HG02571 (cell line): ENCODE data around the gene SDK2.

Experiments
- ATAC-seq: cut with Tn5 transposase; IDR thresholded peaks from one replicate; pipeline ENCODE4 v1.9.1; 2021; ENCODE audit warnings: mild to moderate bottlenecking, moderate library complexity; ENCODE audit not compliant: unreplicated experiment

Gene SDK2

DNA sequence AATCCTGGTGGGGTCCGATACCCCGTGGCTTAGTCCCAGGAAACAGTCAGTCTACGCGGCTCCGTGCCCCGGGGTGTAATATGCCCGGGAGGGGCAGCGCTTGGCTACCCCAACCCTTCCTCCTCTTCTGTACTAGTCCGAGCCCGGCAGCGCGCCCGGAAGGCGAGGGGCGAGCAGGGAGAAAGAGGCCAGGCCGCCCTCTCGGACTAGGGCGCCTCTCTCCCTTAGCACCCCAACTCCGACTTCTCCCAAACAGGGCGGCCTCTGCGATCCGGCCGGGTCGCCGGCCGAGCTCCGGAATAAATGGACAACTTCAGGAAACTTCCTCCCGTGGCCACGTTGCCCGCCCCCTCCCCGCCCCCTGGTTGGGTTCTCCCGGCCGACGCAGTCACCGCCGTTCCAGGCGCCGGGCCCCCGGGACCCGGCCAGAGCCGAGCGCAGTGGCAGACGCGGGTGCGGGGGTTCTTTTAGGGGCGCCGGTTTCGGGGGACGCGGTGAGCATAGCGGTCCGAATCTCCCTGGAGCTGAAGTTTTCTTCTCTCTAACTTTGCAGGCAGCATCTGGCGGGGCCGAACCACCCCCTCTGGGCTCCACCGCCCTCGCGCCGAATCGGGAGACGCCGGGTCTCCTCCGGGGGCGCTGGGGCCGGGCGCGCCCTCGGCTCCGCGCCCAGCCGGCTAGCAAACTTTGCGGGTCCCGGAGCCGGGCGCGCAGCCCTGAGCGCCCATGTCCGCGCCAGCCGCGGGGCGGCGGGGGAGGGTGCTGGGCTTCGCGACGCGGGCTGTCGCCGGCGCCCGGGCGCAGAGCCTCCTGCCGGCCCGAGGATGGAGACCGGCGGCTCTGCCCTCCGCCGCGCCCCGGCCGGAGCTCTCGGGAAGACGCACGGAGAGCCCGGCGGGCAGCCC is at the start of gene SDK2:
SDK2 (minus strand) TSS at position 301 of the 905 bp plus-strand sequence. CDS start 357 bp downstream, outside the sequence.
- no peak for ATAC-seq

DNA sequence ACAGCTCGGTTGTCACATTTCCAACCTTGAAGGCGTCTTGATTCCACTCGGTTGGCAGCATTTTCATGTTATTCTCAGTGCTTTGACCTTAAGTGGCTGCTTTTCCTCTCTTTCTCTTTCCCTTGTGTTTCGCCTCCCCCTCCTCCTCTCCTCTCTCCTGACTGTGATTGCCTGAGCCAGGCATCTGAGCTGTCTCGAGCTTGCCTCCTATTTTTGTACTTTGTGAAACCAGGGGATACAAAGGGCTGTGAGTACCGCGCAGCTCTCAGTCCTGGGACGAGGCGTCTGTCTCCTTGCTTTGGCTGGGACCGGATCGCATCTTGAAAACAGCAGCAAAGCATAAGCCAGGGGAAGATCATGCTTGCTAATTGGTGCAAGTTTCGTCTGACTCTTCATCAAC is 48.8 kb upstream of the SDK2 start:
- ATAC-seq: no peak

DNA sequence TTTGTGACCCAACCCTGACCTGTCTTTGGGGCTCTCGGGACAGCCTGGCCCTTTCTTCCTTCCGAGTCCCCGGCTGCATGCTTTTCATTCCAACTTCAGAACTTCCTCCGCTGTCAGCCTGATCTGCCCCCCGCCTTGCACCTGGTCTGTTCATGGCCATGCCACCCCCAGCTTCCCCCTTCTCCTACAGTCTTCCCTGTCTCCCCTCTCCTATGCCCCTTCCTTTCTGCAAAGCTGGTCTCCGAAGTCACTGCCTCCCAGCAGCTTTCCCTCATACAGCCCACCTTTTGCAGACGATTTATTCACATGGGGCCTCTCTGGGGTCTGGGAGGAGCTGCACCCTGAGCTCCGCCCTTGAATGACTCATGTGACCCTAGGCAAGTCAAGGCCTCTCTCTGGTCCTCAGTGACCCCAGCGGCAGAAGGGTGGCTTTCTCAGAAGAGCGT is 47.1 kb upstream of the SDK2 start:
- ATAC-seq: no peak

GRCh38 chr17:73690676-73691075 is 46.4 kb upstream of the SDK2 start:
- no peak for ATAC-seq

DNA sequence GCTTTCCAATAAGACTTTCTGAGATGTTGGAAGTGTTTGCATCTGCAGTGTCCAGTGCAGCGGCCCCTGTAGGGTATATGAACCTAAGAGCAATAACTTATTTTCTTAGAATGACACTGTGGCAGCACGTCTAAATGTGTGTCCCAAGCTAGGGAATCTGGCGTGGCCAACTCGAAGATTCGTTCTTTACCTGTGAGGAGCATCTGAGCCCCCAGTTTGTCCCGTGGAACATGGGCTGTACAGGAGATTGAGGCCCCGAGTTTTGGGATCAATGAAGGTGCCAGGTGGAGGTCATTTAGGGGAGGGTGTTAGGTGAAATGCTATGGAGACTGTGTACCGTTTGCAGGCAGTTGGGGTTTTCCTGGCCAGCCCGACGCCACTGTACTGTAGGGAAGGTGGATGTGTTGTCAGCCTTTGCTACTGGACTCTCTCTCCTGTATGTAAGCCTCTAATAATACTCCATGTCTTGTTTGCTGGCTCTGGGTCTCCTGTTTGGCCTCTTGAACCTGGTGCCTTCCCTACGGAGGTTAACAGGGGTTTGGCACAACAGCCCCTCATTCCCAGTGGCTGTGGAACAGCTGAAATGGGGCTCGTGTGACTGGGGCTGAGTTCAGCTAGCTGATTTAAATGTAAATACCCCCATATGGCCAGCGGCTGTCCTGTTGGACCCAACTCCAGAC is 45.5 kb upstream of the SDK2 start:
- no peak for ATAC-seq

- ATAC-seq: no peak
Measured at GRCh38 chr17:73686961-73687360, 42.7 kb upstream of the SDK2 start.

GRCh38 chr17:73686126-73686525 is 41.9 kb upstream of the SDK2 start:
- no peak for ATAC-seq

DNA sequence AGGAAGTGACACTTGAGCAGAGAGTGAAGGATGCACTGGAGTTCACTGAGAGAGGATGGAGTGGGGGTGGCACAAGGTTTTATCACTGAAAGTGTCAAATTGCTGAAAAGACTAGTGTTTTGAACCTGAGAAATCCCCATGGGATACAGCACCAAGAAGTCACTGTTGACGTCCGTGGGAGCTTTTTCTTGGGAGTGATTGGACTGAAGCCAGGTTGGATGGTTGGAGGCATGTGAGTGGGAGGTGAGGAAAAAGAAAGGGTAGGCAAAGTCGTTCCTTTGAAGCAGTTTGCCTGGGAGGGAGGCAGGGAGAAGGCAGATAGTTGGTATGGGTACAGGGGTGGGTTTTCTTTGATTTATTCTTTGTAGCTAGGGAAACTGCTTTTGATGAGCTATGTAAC is 39.9 kb upstream of the SDK2 start:
- no peak for ATAC-seq

- no peak for ATAC-seq
Measured at GRCh38 chr17:73683771-73684170, 39.5 kb upstream of the SDK2 start.

DNA sequence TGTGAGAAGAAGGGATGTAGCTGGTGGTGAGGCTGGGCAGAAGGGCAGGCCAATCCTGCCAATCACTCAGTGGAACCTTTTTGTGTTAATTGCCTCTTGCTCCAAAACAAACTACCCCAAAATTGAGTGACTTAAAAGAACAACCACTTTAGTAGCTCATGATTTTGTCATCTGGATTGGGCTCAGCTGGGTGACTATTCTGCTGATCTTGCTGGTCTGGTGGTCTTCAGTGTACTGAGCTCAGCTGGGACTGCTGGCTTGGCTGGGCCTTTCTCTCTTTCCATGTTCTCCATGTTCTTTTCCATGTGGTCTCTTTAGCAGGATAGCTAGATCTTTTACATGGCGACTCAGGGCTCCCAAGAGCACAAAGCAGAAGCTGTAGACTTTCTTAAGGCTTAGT is 37.7 kb upstream of the SDK2 start:
- ATAC-seq: no peak

DNA sequence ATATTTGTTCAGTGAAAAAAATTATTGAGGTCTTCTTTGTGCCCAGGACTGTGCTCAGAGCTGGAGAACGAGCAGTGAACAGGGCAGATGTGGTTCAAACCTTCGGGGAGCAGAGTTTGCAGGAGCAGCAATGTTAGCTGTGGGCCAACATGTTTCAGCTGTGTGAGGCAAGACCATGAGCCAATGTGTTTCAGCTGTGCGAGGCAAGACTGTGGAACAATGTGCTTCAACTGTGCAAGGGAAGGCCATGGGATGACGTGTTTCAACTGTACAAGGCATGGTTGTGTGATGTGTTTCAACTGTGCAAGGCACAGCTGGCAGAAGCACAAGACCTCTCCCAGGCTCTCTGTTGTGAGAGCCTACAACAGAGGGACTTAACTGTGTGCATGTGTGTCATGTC is 35.2 kb upstream of the SDK2 start:
- no peak for ATAC-seq

DNA sequence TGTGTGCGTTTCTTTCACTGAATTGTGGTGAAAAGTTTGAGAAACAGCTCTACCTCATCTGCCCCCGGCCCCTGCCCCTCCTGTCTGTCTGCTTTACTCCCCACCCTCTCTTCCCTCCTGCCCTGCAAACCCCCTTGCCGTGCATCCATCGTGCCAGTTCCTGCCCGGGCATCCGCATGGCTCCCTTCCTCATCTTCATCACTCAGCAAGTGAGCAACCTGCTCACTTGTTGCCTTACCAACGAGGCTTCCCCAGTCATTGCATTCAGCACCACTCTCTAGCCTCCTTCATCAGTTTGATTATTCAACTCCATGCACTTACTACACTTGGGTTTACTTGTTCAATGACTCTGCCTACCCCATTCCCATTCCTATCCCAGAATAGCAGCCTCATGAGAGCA is 34.8 kb upstream of the SDK2 start:
- no peak for ATAC-seq

GRCh38 chr17:73669771-73670170 is 25.5 kb upstream of the SDK2 start:
- ATAC-seq: no peak

DNA sequence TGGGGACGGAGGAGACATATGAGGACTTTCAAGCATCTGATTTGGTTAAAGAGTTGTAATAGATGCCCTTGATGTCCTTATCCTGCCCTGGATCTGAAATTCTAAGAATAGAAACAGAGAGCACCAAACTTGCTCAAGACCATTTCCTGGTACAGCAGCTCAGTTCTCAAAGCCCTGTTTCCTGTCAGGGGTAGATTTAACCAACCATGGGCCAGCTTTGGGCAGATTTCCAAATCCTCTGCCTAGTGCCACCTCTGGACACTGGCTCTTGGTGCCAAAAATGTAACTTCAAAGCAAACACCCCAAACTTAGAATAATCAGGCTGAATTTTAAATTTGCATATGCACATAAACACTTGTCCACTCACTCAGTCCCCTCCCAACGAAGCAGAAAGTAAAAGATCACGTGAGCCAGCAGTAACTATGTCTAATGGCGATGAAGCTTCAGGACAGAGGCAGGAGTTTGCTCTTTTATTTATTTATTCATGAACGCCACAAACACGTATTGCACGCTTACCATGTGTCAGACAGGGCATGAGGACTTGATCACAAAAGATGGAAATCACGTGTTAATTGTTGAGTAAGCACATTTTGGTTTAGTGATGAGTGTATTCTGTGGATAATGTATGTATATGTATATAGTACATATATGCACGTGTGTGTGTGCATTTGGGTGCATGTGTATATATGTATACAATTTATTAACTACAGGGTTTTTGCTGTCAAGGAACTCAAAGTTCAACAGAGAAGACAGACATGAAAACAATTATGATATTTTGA is 23.1 kb upstream of the SDK2 start:
- no peak for ATAC-seq

DNA sequence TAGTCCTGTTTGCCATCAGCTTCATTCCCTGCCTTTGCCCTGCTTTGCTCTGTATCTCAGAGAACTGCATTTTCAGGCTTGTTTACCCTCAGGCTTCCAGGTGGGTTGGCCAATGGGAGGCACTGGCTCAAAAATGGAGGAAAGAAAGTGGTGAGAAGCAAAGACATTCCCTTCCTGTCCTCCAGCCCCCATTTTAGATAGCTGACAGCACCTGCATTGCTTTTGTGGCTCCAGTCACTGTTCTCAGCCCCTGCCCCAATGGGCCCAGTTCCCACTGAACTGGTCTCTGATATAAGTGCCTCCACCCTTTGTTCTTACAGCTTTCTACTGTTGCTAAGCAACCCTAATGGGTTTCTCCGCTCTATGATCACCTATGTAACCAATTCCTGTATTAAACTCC is 19.4 kb upstream of the SDK2 start:
- ATAC-seq: no peak

- ATAC-seq: no peak
Measured at GRCh38 chr17:73660366-73660765, 16.1 kb upstream of the SDK2 start.

- ATAC-seq: no peak
Measured at GRCh38 chr17:73658821-73659515, 14.7 kb upstream of the SDK2 start.

DNA sequence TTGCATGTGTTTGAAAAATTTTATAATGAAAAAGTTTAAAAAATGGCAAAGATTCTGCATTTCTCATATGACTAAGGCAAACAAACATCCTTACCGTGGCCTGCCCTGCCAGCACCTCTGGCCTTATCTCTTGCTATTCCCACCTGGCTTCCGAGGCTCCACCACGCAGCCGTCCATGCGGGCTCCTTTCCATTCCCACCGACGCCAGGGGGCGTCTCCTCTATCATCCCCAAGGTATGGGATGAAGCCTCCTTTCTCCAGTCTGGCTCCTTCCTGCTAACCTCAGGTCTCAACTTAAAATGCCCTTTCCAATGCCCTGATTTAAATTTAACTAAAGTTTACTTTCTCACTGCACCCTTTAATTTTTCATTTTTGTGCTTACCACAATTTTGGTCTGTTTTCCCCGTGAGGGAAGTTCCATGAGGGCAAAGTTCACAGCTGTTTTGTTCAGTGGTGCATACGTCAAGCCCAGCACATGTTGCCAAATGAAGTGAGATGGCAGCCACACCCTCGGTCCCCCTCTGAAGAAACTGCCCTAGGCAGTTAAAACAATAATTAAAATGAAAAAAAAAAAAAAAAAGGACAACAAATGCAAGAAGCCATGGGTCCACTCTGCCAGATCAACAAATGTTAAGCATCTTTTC is 13.3 kb upstream of the SDK2 start:
- ATAC-seq: no peak

GRCh38 chr17:73654241-73654640 is 10.0 kb upstream of the SDK2 start:
- ATAC-seq: no peak

DNA sequence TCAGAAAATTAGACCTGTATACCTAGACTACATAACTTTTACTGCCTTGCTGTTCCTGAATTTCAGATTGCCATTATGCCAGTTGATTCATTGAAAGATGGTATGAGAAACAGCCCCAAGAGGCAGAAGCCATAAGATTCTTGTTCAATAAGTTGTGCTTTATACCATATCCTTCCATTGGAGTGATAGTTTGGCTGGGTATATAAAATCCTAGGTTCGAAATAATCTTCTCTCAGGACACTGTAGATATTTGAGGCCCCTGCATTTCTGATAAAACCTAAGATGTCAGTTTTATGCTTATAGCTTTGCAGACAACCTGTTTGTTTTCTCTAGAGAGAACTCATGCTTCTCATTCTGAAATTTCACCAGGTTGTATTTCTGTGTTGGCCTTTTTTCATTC is 9.6 kb upstream of the SDK2 start:
- ATAC-seq: no peak
